ENCODE measurements around the gene CCDC57. TPM values are rescaled to one million over a fixed set of nuclear protein-coding genes. Genes with fewer than 3 reads are reported as not detected.

CCDC57 gene
- total and polyA plus RNA-seq, 9 of the 15 experiments (the other 6 are each of a cell fraction or from before 2014, with no cell fraction given): 0.83 to 36.2 (median 13.6) TPM

DNA sequence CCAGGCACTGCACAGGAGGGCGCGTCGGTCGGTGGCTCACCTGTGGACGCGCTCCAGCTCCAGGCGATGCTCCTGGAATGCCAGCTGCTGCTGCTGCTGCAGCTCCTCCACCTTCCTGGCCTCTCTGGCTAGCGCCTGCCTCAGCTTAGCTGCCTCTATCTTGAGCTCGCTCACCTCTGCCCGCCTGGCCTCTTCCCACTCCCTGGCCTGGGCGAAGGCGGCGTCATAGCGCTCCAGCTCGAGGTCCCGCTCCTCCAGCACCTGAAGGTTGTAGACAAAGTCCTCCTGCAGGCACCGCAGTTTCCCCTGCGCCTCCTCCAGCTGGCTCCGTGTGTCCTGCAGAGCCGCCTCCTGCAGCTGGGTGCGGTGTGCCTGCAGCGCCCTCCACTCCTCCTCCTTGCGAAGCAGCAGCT is 11.1 kb downstream of the CCDC57 start:
- peaks cover 50 to 58% of the 10 kb centered on the region in 2 experiments for H3K4me1 ChIP-seq (replicated peaks in 1 of 2; ENCODE audit: control insufficient read depth in 2 of 2, insufficient read depth in 2 of 2, low read length in 2 of 2)
- H4K20me1 ChIP-seq (replicated peaks; ENCODE audit: control insufficient read depth, insufficient read depth, low read length): no peaks in the 10 kb centered on the region
- ATAC-seq (no peak), FAIRE-seq (no peak), DNase-seq (ENCODE audit: extremely low read depth in 1 of 4, low spot score in 3 of 4) (no peak)
- intact Hi-C loops (cut with micrococcal nuclease) (no loop called here), in situ Hi-C loops (cut with MboI) (no loop called here)
- no peaks in the 10 kb centered on the region for H3K27me3 ChIP-seq (ENCODE audit: control insufficient read depth in 2 of 2, insufficient read depth in 2 of 2, low read length in 2 of 2)
- no peak overlapping the region for H3K4me3 ChIP-seq
- no peak overlapping the region for H2AFZ ChIP-seq (ENCODE audit: low read depth, low read length)
- no peak overlapping the region; the same call in 1 of the 2 replicates for H3K4me2 ChIP-seq (ENCODE audit: insufficient read depth, low read length)
- CTCF ChIA-PET (ENCODE audit: low intra/inter-chr PET ratio): no interaction called here
- peaks cover 8% of the 10 kb centered on the region for H3K9me1 ChIP-seq (ENCODE audit: control insufficient read depth, insufficient read depth, low read length)
- H3K9ac ChIP-seq (ENCODE audit: insufficient read depth in 1 of 2, low read depth in 2 of 2, low read length in 2 of 2): peak overlapping the region; percentile 60 to 86; a peak in 3 of 4 replicates
- H3K9me3 ChIP-seq (replicated peaks; ENCODE audit: control insufficient read depth, insufficient read depth, low read depth, low read length): no peaks in the 10 kb centered on the region; the same call in 1 of the 2 replicates
- 93% methylated on average over 23 of the region's 23 CpGs for WGBS (ENCODE audit: insufficient coverage, low coverage, missing lambda C conversion rate)
- peaks cover 34% of the 10 kb centered on the region; the same call in 2 of the 3 replicates for H3K36me3 ChIP-seq (ENCODE audit: control insufficient read depth, insufficient read depth, low read length)
- H3K27ac ChIP-seq (ENCODE audit: extremely low read depth, low read depth, low read length): peak overlapping the region; percentile 80
- POLR2A ChIA-PET: interaction anchor here (0.6 to 1.9 kb wide), 7 partner anchors 10 to 535 kb away, joined by 3 to 11 read pairs (median 4); partner anchors contain the start of genes CCDC57 and FASN
- peaks cover 10% of the 10 kb centered on the region; the same call in 1 of the 3 replicates for H3K79me2 ChIP-seq (ENCODE audit: control insufficient read depth, insufficient read depth, low read length)
- no TSS peak for BruUV-seq (replicated peaks)
- TF ChIP-seq, protein P1, sequence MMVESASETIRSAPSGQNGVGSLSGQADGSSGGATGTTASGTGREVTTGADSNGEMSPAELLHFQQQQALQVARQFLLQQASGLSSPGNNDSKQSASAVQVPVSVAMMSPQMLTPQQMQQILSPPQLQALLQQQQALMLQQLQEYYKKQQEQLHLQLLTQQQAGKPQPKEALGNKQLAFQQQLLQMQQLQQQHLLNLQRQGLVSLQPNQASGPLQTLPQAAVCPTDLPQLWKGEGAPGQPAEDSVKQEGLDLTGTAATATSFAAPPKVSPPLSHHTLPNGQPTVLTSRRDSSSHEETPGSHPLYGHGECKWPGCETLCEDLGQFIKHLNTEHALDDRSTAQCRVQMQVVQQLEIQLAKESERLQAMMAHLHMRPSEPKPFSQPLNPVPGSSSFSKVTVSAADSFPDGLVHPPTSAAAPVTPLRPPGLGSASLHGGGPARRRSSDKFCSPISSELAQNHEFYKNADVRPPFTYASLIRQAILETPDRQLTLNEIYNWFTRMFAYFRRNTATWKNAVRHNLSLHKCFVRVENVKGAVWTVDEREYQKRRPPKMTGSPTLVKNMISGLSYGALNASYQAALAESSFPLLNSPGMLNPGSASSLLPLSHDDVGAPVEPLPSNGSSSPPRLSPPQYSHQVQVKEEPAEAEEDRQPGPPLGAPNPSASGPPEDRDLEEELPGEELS (CRISPR knock-in tag; IDR thresholded peaks at IDR 0.05; ENCODE audit: borderline replicate concordance): no peak
- TF ChIP-seq MAZ (CRISPR knock-in tag; conservative IDR thresholded peaks at IDR 0.05 in 1 of 2, IDR thresholded peaks at IDR 0.05 in 1 of 2) (0 out of 4 replicates have a peak, but pooled peaks of 1 of the 2 experiments have one; percentile 1), WHSC1 (IDR thresholded peaks at IDR 0.05; ENCODE audit: low read length) (peak; percentile 93), ERF (CRISPR knock-in tag; IDR thresholded peaks at IDR 0.05) (no peak), ADNP (tag; IDR thresholded peaks at IDR 0.05) (no peak), RCOR1 (IDR thresholded peaks at IDR 0.05; ENCODE audit: borderline replicate concordance in 1 of 2, low read depth in 2 of 2, low read length in 2 of 2) (no peak), ZNF133 (CRISPR knock-in tag; IDR thresholded peaks at IDR 0.05) (no peak)
- TF ChIP-seq, protein P2, sequence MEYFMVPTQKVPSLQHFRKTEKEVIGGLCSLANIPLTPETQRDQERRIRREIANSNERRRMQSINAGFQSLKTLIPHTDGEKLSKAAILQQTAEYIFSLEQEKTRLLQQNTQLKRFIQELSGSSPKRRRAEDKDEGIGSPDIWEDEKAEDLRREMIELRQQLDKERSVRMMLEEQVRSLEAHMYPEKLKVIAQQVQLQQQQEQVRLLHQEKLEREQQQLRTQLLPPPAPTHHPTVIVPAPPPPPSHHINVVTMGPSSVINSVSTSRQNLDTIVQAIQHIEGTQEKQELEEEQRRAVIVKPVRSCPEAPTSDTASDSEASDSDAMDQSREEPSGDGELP (CRISPR knock-in tag; IDR thresholded peaks at IDR 0.05; ENCODE audit: borderline replicate concordance): peak; percentile 47; the same call in 1 of the 2 replicates
- TF ChIP-seq, protein P3, sequence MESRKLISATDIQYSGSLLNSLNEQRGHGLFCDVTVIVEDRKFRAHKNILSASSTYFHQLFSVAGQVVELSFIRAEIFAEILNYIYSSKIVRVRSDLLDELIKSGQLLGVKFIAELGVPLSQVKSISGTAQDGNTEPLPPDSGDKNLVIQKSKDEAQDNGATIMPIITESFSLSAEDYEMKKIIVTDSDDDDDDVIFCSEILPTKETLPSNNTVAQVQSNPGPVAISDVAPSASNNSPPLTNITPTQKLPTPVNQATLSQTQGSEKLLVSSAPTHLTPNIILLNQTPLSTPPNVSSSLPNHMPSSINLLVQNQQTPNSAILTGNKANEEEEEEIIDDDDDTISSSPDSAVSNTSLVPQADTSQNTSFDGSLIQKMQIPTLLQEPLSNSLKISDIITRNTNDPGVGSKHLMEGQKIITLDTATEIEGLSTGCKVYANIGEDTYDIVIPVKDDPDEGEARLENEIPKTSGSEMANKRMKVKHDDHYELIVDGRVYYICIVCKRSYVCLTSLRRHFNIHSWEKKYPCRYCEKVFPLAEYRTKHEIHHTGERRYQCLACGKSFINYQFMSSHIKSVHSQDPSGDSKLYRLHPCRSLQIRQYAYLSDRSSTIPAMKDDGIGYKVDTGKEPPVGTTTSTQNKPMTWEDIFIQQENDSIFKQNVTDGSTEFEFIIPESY (CRISPR knock-in tag; IDR thresholded peaks at IDR 0.05): peak; percentile 92
- TF ChIP-seq, protein P4, sequence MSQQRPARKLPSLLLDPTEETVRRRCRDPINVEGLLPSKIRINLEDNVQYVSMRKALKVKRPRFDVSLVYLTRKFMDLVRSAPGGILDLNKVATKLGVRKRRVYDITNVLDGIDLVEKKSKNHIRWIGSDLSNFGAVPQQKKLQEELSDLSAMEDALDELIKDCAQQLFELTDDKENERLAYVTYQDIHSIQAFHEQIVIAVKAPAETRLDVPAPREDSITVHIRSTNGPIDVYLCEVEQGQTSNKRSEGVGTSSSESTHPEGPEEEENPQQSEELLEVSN (IDR thresholded peaks at IDR 0.05; ENCODE audit: borderline replicate concordance in 1 of 2, extremely low read depth in 1 of 2, insufficient read depth in 1 of 2, insufficient read length in 1 of 2, low read depth in 1 of 2, low read length in 1 of 2, poor library complexity in 1 of 2, severe bottlenecking in 1 of 2): peak in 1 of 2 experiments; percentile 23
